ENCODE data around the gene STC2. TPM values are rescaled to one million over a fixed set of nuclear protein-coding genes. Genes with fewer than 3 reads are reported as not detected.

STC2 gene
- total RNA-seq, 4 donors from 2014 or later: 72.4 to 130 (median 78.1) TPM

GRCh38 chr5:173268750-173269432 is 59.3 kb downstream of the STC2 start:
- H3K4me1 ChIP-seq: no peaks in the 10 kb centered on the region
- no peaks in the 10 kb centered on the region for H3K36me3 ChIP-seq
- TF ChIP-seq CTCF (IDR thresholded peaks at IDR 0.05): no peak
- TF ChIP-seq POLR2AphosphoS5 (IDR thresholded peaks at IDR 0.05): no peak
- TF ChIP-seq POLR2A (IDR thresholded peaks at IDR 0.05; ENCODE audit: low read depth): no peak
- TF ChIP-seq EP300 (IDR thresholded peaks at IDR 0.05): no peak
- no peak for DNase-seq (ENCODE audit: extremely low spot score)
- peaks cover 0 to 55% (median 0%) of the 10 kb centered on the region in 4 donors for H3K27me3 ChIP-seq
- H3K27ac ChIP-seq (replicated peaks in 1 of 4): no peak overlapping the region
- WGBS: 68% methylated on average over 6 of the region's 14 CpGs
- H3K4me3 ChIP-seq: no peak overlapping the region
- peaks cover 0 to 4% (median 0%) of the 10 kb centered on the region in 4 donors for H3K9me3 ChIP-seq
- intact Hi-C loops (cut with DNase I): no loop called here

GRCh38 chr5:173265433-173265832 is 62.8 kb downstream of the STC2 start:
- no peaks in the 10 kb centered on the region for H3K36me3 ChIP-seq
- peaks cover 0 to 68% (median 0%) of the 10 kb centered on the region in 4 donors for H3K27me3 ChIP-seq
- no peak for DNase-seq (ENCODE audit: extremely low spot score)
- TF ChIP-seq CTCF (IDR thresholded peaks at IDR 0.05) (no peak), POLR2AphosphoS5 (IDR thresholded peaks at IDR 0.05) (no peak), POLR2A (IDR thresholded peaks at IDR 0.05; ENCODE audit: low read depth) (no peak), EP300 (IDR thresholded peaks at IDR 0.05) (no peak)
- WGBS: 41% methylated on average over 10 of the region's 10 CpGs
- no peak overlapping the region for H3K4me3 ChIP-seq
- intact Hi-C loops (cut with DNase I): no loop called here
- no peak overlapping the region for H3K27ac ChIP-seq (replicated peaks in 1 of 4)
- H3K9me3 ChIP-seq: no peaks in the 10 kb centered on the region
- no peaks in the 10 kb centered on the region for H3K4me1 ChIP-seq

Small RNA genes lying within 50 kb of the gene (small RNA-seq; reads per million reads assigned to genes)
- gene MIR8056 (0 reads per million in 3 donors), gene RNA5SP200 (0 reads per million in 3 donors), gene RNU6-500P (0 reads per million in 3 donors)

Other genes starting within 250 kb of the STC2 start
- gene BNIP1, start 183.9 kb downstream of the STC2 start, total RNA-seq: 1 to 10 TPM; 5.4 to 9.4 (median 8.3) TPM
- gene NKX2-5, start 93.2 kb downstream of the STC2 start, total RNA-seq: not detected

All from esophagus muscularis mucosa (tissue), 4 donors.